ENCODE data around the gene RIBC1.
"Not testable (repeated sequence)": the region's sequence is repeated elsewhere in the genome, so short reads cannot be mapped to it uniquely, and the experiment has no call there.

The RIBC1 gene

DNA sequence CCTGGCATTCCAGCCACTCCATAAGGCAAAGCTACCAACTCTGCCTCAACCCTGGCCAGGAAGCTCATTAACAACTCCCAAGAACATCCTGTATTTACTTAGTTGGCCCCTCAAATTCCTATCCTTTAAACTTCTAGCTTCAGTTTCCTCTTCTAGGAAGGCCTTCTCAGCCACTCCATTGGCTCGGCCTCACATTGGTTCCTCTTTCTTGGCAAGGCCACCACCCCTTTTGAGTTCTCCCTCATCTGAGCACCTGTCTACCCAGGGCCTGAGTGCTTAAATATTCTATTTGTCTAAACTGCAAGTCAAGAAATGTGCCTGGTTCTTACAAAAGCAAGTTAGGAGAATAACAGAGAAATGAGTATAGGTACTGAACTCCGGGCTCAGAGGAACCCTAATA, 10.2 kb upstream of the RIBC1 start:
- H3K36me3 Mint-ChIP-seq (ENCODE audit: insufficient read depth) = peaks cover 67% of the 10 kb centered on the region
- no peaks in the 10 kb centered on the region for H3K9me3 Mint-ChIP-seq
- DNase-seq (ENCODE audit: low spot score in 2 of 2) = no peak
- ATAC-seq (replicated peaks; ENCODE audit: extremely low read depth, poor library complexity, severe bottlenecking) = no peak
- peaks cover 8% of the 10 kb centered on the region for H3K4me1 Mint-ChIP-seq
- no peaks in the 10 kb centered on the region for H3K27me3 Mint-ChIP-seq
- H3K27ac Mint-ChIP-seq (ENCODE audit: low read depth) = no peak overlapping the region
- H3K4me3 Mint-ChIP-seq = no peak overlapping the region

DNA sequence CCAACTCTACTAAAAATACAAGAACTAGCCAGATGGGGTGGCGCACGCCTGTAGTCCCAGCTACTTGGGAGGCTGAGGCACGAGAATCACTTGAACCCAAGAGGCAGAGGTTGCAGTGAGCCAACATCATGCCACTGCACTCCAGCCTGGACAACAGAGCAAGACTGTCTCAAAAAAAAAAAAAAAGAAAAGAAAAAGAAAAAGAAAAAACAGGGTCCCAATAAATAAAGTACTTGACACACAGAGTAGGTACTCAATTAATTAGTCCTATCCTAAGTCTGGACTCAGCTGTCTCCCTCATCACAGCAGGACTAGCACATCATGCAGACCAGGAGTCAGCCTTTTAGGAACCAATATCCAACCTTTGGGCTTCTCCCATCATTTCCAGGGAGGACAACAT, 2.3 kb upstream of the RIBC1 start:
- H3K27ac Mint-ChIP-seq (ENCODE audit: low read depth); H3K27me3 Mint-ChIP-seq; ATAC-seq (replicated peaks; ENCODE audit: extremely low read depth, poor library complexity, severe bottlenecking); H3K9me3 Mint-ChIP-seq; DNase-seq (ENCODE audit: low spot score in 2 of 2): not testable (repeated sequence)
- Mint-ChIP-seq H3K4me3 (peak overlapping the region; percentile 31), H3K36me3 (ENCODE audit: insufficient read depth) (peaks cover 22% of the 10 kb centered on the region), H3K4me1 (peaks cover 31% of the 10 kb centered on the region)

DNA sequence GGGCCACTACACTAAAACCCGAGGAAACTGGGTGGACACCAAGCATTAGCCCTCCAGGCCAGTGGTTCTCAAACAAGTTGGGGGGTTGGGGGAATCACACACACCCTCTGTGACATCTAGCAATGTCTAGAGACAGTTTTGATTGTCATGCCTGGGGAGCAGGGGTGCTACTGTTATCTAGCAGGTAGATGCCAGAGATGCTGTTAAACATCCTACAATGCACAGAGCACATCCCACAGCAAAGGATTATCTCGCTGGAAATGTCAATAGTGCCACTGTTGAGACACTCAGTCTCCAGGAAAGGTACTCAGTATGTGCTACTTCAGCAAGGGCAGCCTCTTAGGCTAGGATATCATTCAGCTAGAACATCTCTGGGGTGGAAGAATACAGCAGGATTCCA, 1.5 kb upstream of the RIBC1 start:
- Mint-ChIP-seq H3K27ac (ENCODE audit: low read depth) (peak overlapping the region; percentile 100), H3K9me3 (no peaks in the 10 kb centered on the region)
- no peak for ATAC-seq (replicated peaks; ENCODE audit: extremely low read depth, poor library complexity, severe bottlenecking)

DNA sequence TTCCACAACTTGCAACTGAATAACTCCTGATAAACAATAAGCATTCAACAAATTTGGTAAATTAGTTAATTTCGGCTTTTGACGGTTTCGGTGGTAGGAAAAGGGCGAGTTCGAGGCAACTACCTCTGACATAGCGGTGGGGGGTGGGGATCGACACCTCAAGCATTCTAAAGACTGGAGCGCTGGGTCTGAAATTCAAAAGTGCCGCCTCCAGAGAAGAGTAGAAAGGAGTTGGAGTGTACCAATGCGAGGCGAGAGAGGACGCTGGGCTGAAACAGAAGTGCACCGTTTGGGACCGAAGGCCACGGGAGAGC, 944 bp upstream of the RIBC1 start:
- H3K9me3 Mint-ChIP-seq = no peaks in the 10 kb centered on the region
- H3K4me1 Mint-ChIP-seq = peaks cover 31% of the 10 kb centered on the region
- DNase-seq (ENCODE audit: low spot score in 2 of 2) (no peak), ATAC-seq (replicated peaks; ENCODE audit: extremely low read depth, poor library complexity, severe bottlenecking) (peak; percentile 38)
- peak overlapping the region; percentile 100 for H3K27ac Mint-ChIP-seq (ENCODE audit: low read depth)
- no peaks in the 10 kb centered on the region for H3K27me3 Mint-ChIP-seq
- H3K4me3 Mint-ChIP-seq = peak overlapping the region; percentile 92
- H3K36me3 Mint-ChIP-seq (ENCODE audit: insufficient read depth) = peaks cover 21% of the 10 kb centered on the region

More for the DNA sequence above, 1.5 kb upstream of the RIBC1 start:
- H3K36me3 Mint-ChIP-seq (ENCODE audit: insufficient read depth) = peaks cover 23% of the 10 kb centered on the region
- peaks cover 31% of the 10 kb centered on the region for H3K4me1 Mint-ChIP-seq
- H3K27me3 Mint-ChIP-seq = no peaks in the 10 kb centered on the region
- DNase-seq (ENCODE audit: low spot score in 2 of 2) = no peak
- peak overlapping the region; percentile 92 for H3K4me3 Mint-ChIP-seq

DNA sequence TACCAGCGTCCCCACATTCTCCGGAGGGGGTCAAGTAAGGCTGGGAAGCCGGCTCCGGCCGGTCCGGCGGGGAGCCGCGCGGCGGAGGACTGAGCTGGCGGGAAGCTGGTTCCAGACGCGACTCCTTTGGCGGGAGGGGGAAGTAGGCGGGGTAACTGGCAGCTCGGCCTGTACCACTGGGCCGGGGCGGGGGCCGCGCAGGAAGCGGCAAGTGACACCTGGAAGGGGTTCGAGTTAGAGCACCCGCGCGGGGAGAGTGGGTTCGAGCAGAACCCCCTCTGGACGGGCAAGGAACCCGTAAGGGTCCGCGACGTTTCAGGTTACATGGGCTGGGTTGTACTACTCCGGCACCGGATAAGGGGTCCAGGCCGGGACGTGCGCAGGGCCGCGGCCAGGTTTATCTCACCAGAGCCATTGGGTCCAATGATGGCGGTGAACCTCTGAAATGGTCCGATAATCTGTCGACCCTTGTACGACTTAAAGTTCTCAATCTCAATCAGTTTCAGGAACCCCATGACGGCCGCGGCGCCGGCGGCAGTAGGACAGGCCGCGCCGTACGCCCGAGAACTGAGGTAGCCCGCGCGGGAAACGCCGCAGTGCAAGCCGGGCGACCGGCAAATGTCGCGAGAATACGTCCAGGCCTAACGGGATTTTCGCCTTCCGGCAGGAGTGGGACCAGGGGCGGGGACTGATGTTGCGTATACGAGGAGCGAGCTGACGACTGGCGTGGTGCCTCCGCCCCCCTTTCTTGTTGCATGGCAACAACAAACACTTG, 400 bp upstream of the RIBC1 start, which contains the start of gene SMC1A:
TSS of gene SMC1A (minus strand) at position 569 of the 775 bp plus-strand sequence. CDS start at position 515, 54 bp downstream.
- ATAC-seq (replicated peaks; ENCODE audit: extremely low read depth, poor library complexity, severe bottlenecking) (peak; percentile 82), DNase-seq (ENCODE audit: low spot score in 2 of 2) (peak; percentile 84 to 95)
- H3K27me3 Mint-ChIP-seq = no peaks in the 10 kb centered on the region
- H3K36me3 Mint-ChIP-seq (ENCODE audit: insufficient read depth) = peaks cover 19% of the 10 kb centered on the region
- H3K9me3 Mint-ChIP-seq = no peaks in the 10 kb centered on the region
- peak within 1 kb of the TSS; percentile 100 for H3K27ac Mint-ChIP-seq (ENCODE audit: low read depth)
- H3K4me3 Mint-ChIP-seq = peak within 1 kb of the TSS; percentile 92
- H3K4me1 Mint-ChIP-seq = peaks cover 31% of the 10 kb centered on the region

DNA sequence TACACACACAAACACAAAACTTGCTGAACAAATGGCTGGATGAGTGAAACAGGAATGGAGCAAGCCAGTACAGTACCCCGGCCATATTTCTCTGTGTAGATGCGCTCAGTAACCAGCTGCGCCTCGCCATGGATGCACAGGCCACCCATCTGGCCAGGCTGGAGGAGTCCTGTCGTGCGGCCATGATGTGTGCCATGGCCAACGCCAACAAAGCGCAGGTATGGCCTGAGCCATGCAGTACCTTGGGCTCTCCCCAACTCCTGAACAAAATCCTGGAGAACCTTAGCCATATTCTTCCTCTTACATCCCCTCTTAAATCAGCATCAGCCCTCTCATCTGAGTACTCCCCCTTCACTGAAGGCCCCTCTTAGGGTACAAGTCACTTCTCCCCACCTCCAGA, 7.1 kb downstream of the RIBC1 start:
- Mint-ChIP-seq H3K27me3 (no peaks in the 10 kb centered on the region), H3K27ac (ENCODE audit: low read depth) (no peak overlapping the region), H3K36me3 (ENCODE audit: insufficient read depth) (peaks cover 6% of the 10 kb centered on the region), H3K4me1 (peaks cover 12% of the 10 kb centered on the region), H3K9me3 (no peaks in the 10 kb centered on the region), H3K4me3 (no peak overlapping the region)
- ATAC-seq (replicated peaks; ENCODE audit: extremely low read depth, poor library complexity, severe bottlenecking) = no peak
- no peak for DNase-seq (ENCODE audit: low spot score in 2 of 2)

DNA sequence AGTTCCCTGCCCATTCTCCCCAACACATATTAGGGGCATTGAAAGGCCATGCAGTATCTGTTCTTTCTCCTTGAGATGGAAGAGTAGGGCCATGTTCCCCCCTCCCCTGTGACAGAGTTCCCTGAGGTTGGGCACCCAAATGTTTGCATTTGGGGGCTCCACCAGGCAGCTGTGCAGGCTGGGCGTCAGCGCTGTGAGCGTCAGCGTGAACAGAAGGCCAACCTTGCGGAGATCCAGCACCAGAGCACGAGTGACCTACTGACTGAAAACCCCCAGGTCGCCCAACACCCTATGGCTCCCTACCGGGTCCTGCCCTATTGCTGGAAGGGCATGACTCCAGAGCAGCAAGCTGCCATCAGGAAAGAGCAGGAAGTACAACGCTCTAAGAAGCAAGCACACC, 7.6 kb downstream of the RIBC1 start:
- no peak for ATAC-seq (replicated peaks; ENCODE audit: extremely low read depth, poor library complexity, severe bottlenecking)
- Mint-ChIP-seq H3K27ac (ENCODE audit: low read depth) (no peak overlapping the region), H3K4me3 (no peak overlapping the region), H3K36me3 (ENCODE audit: insufficient read depth) (peaks cover 6% of the 10 kb centered on the region), H3K27me3 (no peaks in the 10 kb centered on the region), H3K9me3 (no peaks in the 10 kb centered on the region), H3K4me1 (peaks cover 13% of the 10 kb centered on the region)
- no peak for DNase-seq (ENCODE audit: low spot score in 2 of 2)

DNA sequence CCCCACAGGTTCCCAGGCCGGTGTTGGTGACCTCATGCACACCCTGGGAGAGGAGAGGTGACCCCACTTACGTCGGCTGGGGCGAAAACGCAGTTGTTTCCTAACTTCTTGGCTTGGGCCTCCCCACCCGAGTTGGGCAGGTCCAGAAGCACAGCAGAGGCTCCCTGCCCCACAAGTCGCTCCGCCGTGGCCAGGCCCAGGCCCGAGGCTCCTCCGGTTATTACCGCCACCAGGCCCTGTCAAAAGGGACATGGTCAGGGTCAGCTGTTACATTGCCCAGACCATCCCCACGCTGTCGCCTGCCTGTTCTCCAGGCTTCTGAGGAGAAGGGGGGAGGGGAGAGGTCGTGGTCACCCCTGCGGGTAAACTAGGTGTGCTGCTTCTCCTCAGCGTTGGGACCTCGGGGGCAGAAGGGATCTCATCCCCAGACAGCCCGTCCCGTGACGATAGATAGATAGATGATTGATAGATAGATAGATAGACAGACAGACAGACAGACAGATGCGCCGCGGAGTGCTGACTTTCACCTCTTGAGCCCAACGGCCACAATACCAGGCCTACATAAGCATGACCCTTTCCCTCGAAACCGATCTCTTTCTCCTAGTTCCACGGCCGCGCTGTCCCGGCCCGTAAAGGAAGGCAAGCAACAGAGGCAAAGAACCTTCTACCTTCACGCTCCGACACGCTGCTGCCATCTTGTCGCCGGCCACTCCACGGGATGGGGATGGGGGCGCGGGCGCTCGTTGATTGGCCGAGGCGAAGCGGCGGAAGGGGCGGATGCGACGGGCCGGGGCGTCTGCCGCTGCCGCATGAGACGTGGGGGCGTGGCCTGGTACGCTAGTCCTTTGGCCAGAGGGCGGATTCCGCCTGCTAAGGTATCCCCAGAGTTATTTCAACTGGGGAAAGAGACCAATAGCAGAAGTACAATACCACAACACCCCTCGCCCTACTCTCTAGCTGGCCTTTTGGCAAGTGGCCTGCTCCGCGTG, 11.3 kb downstream of the RIBC1 start, which contains the start of gene HSD17B10:
TSS of gene HSD17B10 (minus strand) at position 720 of the 989 bp plus-strand sequence. CDS start at position 695, 25 bp downstream.
- Mint-ChIP-seq H3K27ac (ENCODE audit: low read depth) (peak within 1 kb of the TSS; percentile 92), H3K4me1 (peaks cover 13% of the 10 kb centered on the region), H3K9me3 (no peaks in the 10 kb centered on the region), H3K4me3 (peak within 1 kb of the TSS; percentile 92), H3K27me3 (no peaks in the 10 kb centered on the region), H3K36me3 (ENCODE audit: insufficient read depth) (peaks cover 5% of the 10 kb centered on the region)
- ATAC-seq (replicated peaks; ENCODE audit: extremely low read depth, poor library complexity, severe bottlenecking) (peak; percentile 97), DNase-seq (ENCODE audit: low spot score in 2 of 2) (peak; percentile 64 to 65)

DNA sequence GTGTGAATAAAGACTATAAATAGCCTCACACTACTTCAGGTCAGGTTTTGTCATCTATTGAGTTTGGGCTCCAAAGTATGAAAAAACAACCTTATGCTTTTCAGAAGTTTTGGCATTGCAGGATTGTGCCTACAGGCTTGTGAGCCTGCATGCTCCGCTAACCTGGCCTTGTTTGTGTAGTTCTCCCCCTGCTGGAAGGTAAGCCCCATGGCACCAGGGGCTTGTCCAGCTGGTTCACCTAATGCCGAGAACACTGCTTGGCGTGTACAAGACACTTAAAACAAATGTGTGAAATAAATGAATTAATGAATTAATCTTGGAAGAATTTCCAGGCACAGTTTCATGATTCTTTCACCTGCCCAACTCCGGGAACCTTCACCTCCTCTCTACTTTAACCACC, 13.3 kb downstream of the RIBC1 start:
- no peaks in the 10 kb centered on the region for H3K9me3 Mint-ChIP-seq
- peaks cover 5% of the 10 kb centered on the region for H3K36me3 Mint-ChIP-seq (ENCODE audit: insufficient read depth)
- H3K27ac Mint-ChIP-seq (ENCODE audit: low read depth) = no peak overlapping the region
- peak; percentile 26 to 39 for DNase-seq (ENCODE audit: low spot score in 2 of 2)
- no peak overlapping the region for H3K4me3 Mint-ChIP-seq
- peaks cover 9% of the 10 kb centered on the region for H3K27me3 Mint-ChIP-seq
- peaks cover 19% of the 10 kb centered on the region for H3K4me1 Mint-ChIP-seq
- peak; percentile 51 for ATAC-seq (replicated peaks; ENCODE audit: extremely low read depth, poor library complexity, severe bottlenecking)

DNA sequence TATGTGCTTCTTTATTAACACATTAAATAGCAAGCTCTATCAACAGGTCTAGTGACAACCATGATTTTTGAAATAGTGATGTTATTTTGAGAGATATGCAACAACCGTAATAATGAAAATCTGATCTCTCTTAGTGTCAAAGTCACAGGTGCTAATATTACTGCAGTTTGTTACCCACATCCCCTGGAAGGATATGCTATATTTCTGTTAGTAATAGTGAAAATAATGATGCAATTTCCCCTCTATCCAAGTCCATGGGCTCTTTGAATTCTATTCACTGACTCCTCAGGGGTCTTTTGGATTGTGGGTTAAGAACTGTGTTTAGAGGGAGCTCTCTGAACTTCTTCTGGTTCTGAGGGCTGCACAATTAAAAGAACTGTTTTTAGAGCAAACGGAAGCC, 14.5 kb downstream of the RIBC1 start:
- no peaks in the 10 kb centered on the region for H3K9me3 Mint-ChIP-seq
- DNase-seq (ENCODE audit: low spot score in 2 of 2) (no peak), ATAC-seq (replicated peaks; ENCODE audit: extremely low read depth, poor library complexity, severe bottlenecking) (no peak)
- H3K36me3 Mint-ChIP-seq (ENCODE audit: insufficient read depth) = peaks cover 2% of the 10 kb centered on the region
- peaks cover 9% of the 10 kb centered on the region for H3K27me3 Mint-ChIP-seq
- H3K27ac Mint-ChIP-seq (ENCODE audit: low read depth) = no peak overlapping the region
- no peak overlapping the region for H3K4me3 Mint-ChIP-seq
- H3K4me1 Mint-ChIP-seq = peaks cover 19% of the 10 kb centered on the region

DNA sequence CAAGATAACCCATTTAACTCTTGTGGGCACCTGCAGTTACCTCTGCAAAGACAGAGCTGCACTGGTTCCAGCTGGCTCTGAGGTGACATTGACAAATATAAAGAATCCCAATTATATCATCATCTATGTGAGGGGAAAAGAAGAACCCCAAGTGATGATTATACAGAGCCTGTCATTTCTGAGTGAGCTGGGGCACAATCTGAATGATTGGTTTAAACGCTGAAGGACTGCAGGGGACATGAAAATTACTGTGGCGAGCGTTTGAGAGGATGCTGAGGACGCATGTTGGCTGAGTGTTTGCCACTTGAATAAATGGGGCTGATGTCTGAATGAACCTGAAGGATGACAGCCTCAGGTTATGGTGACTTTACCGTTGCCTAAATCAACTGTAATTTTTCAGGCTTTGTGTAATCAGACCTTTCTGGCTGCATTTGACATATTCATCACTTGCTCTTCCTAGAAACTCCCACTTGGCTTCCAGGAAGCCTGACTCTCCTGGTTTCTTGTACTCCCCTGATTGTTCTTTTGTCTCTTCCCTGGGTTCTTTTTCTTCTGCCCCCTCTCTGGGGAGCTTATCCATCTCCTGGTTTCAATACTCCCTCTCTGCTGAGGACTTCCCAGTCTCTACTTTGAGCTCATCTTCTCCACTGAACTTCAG, 15.6 kb downstream of the RIBC1 start:
- H3K4me3 Mint-ChIP-seq = no peak overlapping the region
- no peaks in the 10 kb centered on the region for H3K9me3 Mint-ChIP-seq
- peaks cover 19% of the 10 kb centered on the region for H3K4me1 Mint-ChIP-seq
- H3K27me3 Mint-ChIP-seq = peaks cover 9% of the 10 kb centered on the region
- H3K36me3 Mint-ChIP-seq (ENCODE audit: insufficient read depth) = peaks cover 2% of the 10 kb centered on the region
- no peak for DNase-seq (ENCODE audit: low spot score in 2 of 2)
- ATAC-seq (replicated peaks; ENCODE audit: extremely low read depth, poor library complexity, severe bottlenecking) = no peak
- H3K27ac Mint-ChIP-seq (ENCODE audit: low read depth) = no peak overlapping the region

DNA sequence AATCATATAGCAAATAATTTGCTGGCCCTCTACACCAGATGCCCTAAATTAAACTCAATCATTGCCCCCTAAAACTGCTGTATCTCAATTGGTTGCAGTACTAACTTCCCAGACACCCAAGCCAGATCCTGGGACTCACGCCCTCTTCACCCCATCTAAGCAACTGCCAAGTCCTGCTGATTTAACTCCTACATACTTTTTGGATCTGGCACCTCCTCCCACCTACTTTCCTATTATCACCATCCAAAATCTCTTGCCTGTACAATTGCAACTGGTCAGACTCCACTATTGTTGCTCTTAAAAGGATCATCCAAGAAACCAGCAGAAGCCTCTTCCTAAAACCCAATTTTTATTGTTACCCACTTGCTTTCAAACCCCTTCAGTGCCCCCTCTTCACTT, 16.2 kb downstream of the RIBC1 start:
- Mint-ChIP-seq H3K27ac (ENCODE audit: low read depth) (no peak overlapping the region), H3K4me3 (no peak overlapping the region), H3K9me3 (no peaks in the 10 kb centered on the region), H3K4me1 (peaks cover 16% of the 10 kb centered on the region), H3K27me3 (peaks cover 9% of the 10 kb centered on the region), H3K36me3 (ENCODE audit: insufficient read depth) (peaks cover under 1% of the 10 kb centered on the region)
- DNase-seq (ENCODE audit: low spot score in 2 of 2) (no peak), ATAC-seq (replicated peaks; ENCODE audit: extremely low read depth, poor library complexity, severe bottlenecking) (no peak)
